Erythroblast (primary cell): ENCODE measurements around the gene CXCR3.

ENCODE experiments used
- GATA1 ChIP-seq: IDR thresholded peaks from 2 replicates; pipeline ENCODE4 v1.6.1; 2011; ENCODE audit warnings: low read depth, mild to moderate bottlenecking, control low read depth, low read length, moderate library complexity
- POLR2A ChIP-seq: IDR thresholded peaks from 2 replicates; pipeline ENCODE4 v1.6.1; 2011; ENCODE audit warnings: mild to moderate bottlenecking, low read length

- TF ChIP-seq POLR2A: no peak
- TF ChIP-seq GATA1: no peak
These were observed 14.8 kb upstream of the CXCR3 start for GRCh38 chrX:71632923-71633657.
